Measurements from ENCODE around the gene GPR39. TPM values are rescaled to one million over a fixed set of nuclear protein-coding genes. Genes with fewer than 3 reads are reported as not detected.

GPR39 gene
- total RNA-seq, 2 donors from 2014 or later: 7.3 to 9.6 TPM

DNA sequence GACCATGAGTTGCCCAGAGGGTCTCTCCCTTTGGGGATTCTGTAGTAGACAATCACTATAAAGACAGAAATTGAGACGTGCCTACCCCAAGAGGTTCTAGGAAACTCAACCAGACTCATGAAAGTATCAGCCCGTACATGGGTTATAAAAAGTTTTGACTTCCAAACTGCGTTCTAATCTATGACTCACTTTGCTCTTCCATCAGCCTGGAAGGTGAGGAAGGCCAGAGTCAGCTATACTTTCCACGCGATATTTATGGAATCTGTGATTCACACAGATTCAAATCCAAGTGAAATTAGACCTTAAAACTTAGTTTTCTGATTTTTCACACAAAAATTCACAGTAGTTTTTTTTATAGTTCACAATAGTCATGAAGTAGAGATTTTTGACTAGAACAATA is 261.1 kb downstream of the GPR39 start:
- no peaks in the 10 kb centered on the region for H3K9me3 ChIP-seq
- no peaks in the 10 kb centered on the region for H3K27me3 ChIP-seq
- TF ChIP-seq CTCF (IDR thresholded peaks at IDR 0.05) (no peak), POLR2A (IDR thresholded peaks at IDR 0.05) (no peak)
- DNase-seq: no peak
- no peaks in the 10 kb centered on the region for H3K4me1 ChIP-seq
- WGBS, 2 donors: 82% methylated on average over 5 of the region's 5 CpGs
- ATAC-seq: no peak
- intact Hi-C loops (cut with DNase I): no loop called here
- no peak overlapping the region for H3K27ac ChIP-seq
- no peaks in the 10 kb centered on the region for H3K36me3 ChIP-seq (replicated peaks in 1 of 2; ENCODE audit: insufficient read depth in 1 of 2, low read depth in 2 of 2)
- H3K4me3 ChIP-seq: no peak overlapping the region

DNA sequence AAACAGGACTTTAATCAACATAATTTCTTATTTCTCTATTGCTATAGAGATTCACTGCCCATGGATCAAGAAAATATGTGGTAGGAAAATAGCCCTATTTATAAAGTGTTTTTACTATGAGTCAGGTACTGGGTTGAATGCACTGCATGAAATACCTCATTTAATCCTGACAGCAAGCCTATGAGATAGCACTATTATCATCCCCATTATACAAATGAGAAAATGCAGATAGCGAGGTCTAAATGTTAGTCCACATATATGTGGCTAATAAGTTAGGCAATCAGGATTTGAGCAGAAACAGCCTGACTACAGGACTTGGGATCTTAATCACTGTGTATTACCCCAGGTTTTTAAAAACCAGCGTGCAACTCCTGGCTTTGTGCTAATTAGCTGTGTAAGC is 261.9 kb downstream of the GPR39 start:
- TF ChIP-seq POLR2A (IDR thresholded peaks at IDR 0.05) (no peak), CTCF (IDR thresholded peaks at IDR 0.05) (no peak)
- no peaks in the 10 kb centered on the region for H3K9me3 ChIP-seq
- DNase-seq: no peak
- no peaks in the 10 kb centered on the region for H3K4me1 ChIP-seq
- no peaks in the 10 kb centered on the region for H3K27me3 ChIP-seq
- H3K4me3 ChIP-seq: no peak overlapping the region
- intact Hi-C loops (cut with DNase I): no loop called here
- no peak overlapping the region for H3K27ac ChIP-seq
- WGBS, 2 donors: 77 to 93% methylated on average over 2 of the region's 2 CpGs
- no peaks in the 10 kb centered on the region for H3K36me3 ChIP-seq (replicated peaks in 1 of 2; ENCODE audit: insufficient read depth in 1 of 2, low read depth in 2 of 2)
- no peak for ATAC-seq

DNA sequence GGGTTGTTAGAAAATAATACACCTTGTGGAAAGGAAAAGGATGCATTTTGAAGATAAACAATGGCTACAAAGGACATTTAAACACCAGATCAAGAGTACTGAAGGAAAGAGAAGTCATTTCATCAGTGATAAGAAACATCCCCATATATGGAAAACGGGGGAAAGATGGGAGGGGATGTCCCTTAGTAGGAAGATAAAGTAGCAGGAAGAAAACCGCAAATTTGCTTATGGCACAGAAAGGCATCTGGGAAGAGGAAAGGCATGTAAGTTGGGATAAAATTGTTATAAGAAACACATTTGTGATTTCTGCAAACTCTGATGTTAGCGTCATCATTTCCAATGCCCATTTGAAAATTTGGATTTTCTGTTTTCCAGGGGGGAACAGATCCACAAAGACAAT is 263.9 kb downstream of the GPR39 start:
- no peaks in the 10 kb centered on the region for H3K27me3 ChIP-seq
- 67 to 78% methylated on average over 3 of the region's 3 CpGs for WGBS, 2 donors
- H3K4me1 ChIP-seq: peaks cover 4% of the 10 kb centered on the region
- no peak overlapping the region for H3K4me3 ChIP-seq
- intact Hi-C loops (cut with DNase I): no loop called here
- no peaks in the 10 kb centered on the region for H3K36me3 ChIP-seq (replicated peaks in 1 of 2; ENCODE audit: insufficient read depth in 1 of 2, low read depth in 2 of 2)
- H3K27ac ChIP-seq: no peak overlapping the region
- ATAC-seq: no peak
- no peaks in the 10 kb centered on the region for H3K9me3 ChIP-seq
- TF ChIP-seq CTCF (IDR thresholded peaks at IDR 0.05) (no peak), POLR2A (IDR thresholded peaks at IDR 0.05) (no peak)
- no peak for DNase-seq

DNA sequence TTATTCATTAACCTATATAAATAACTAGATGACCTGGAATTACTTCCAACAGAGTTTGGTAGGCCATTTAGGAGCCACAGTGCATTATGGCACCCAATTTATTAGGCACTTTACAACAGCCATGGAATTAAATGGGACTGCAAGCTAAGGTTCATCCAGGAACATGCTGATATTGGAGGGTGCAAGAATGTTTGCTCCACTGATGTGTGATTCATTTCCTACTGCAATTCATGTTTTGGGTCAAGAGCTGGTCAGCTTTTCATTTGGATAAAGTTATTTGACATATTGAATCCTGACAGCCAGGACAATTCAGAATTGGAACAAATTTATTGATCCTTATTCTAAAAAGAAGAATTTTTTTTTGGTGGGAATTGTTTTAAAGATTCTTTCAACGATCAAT is 265.2 kb downstream of the GPR39 start:
- Histone ChIP-seq H3K9me3 (no peaks in the 10 kb centered on the region), H3K4me1 (peaks cover 4% of the 10 kb centered on the region), H3K4me3 (no peak overlapping the region), H3K27me3 (no peaks in the 10 kb centered on the region), H3K27ac (no peak overlapping the region), H3K36me3 (replicated peaks in 1 of 2; ENCODE audit: insufficient read depth in 1 of 2, low read depth in 2 of 2) (no peaks in the 10 kb centered on the region)
- ATAC-seq: no peak
- no peak for DNase-seq
- WGBS, 2 donors: 85 to 90% methylated on average over 1 of the region's 1 CpG
- TF ChIP-seq POLR2A (IDR thresholded peaks at IDR 0.05) (no peak), CTCF (IDR thresholded peaks at IDR 0.05) (no peak)
- intact Hi-C loops (cut with DNase I): no loop called here

- DNase-seq (no peak), ATAC-seq (no peak)
- Histone ChIP-seq H3K9me3 (no peaks in the 10 kb centered on the region), H3K27ac (no peak overlapping the region), H3K36me3 (replicated peaks in 1 of 2; ENCODE audit: insufficient read depth in 1 of 2, low read depth in 2 of 2) (no peaks in the 10 kb centered on the region), H3K4me1 (no peaks in the 10 kb centered on the region), H3K27me3 (no peaks in the 10 kb centered on the region), H3K4me3 (no peak overlapping the region)
- no peak for TF ChIP-seq CTCF (IDR thresholded peaks at IDR 0.05)
- no peak for TF ChIP-seq POLR2A (IDR thresholded peaks at IDR 0.05)
- WGBS, 2 donors: 61 to 69% methylated on average over 1 of the region's 1 CpG
- intact Hi-C loops (cut with DNase I): no loop called here
Measured at GRCh38 chr2:132690664-132691303, 274.2 kb downstream of the GPR39 start.

Data from body of pancreas (tissue), 4 donors.